HG02623 (cell line): ENCODE measurements around the gene PAAF1.
"Not testable (repeated sequence)": the region's sequence is repeated elsewhere in the genome, so short reads cannot be mapped to it uniquely, and the experiment has no call there.

Source experiments
- ATAC-seq: cut with Tn5 transposase; IDR thresholded peaks from one replicate; pipeline ENCODE4 v1.9.1; 2021; ENCODE audit warnings: moderate library complexity; ENCODE audit not compliant: unreplicated experiment

Gene PAAF1

GRCh38 chr11:73880449-73880848 is 3.6 kb downstream of the PAAF1 start:
- ATAC-seq = not testable (repeated sequence)

GRCh38 chr11:73883856-73884255 is 7.1 kb downstream of the PAAF1 start:
- no peak for ATAC-seq

- ATAC-seq = no peak
Observed at GRCh38 chr11:73888244-73888643, 11.4 kb downstream of the PAAF1 start.

- no peak for ATAC-seq
Observed at GRCh38 chr11:73889019-73889418, 12.2 kb downstream of the PAAF1 start.

- ATAC-seq = no peak
Observed at GRCh38 chr11:73889536-73889935, 12.7 kb downstream of the PAAF1 start.

- no peak for ATAC-seq
Observed at GRCh38 chr11:73893041-73893440, 16.2 kb downstream of the PAAF1 start.

GRCh38 chr11:73894725-73895335 is 18.0 kb downstream of the PAAF1 start:
- no peak for ATAC-seq

GRCh38 chr11:73902303-73902702 is 25.5 kb downstream of the PAAF1 start:
- ATAC-seq = no peak

- no peak for ATAC-seq
Observed at GRCh38 chr11:73907191-73907590, 30.4 kb downstream of the PAAF1 start.

- ATAC-seq = no peak
Observed at GRCh38 chr11:73912026-73912425, 35.2 kb downstream of the PAAF1 start.

GRCh38 chr11:73913472-73913871 is 36.7 kb downstream of the PAAF1 start:
- ATAC-seq = no peak

- ATAC-seq = no peak
Observed at GRCh38 chr11:73914284-73914683, 37.5 kb downstream of the PAAF1 start.

GRCh38 chr11:73916435-73916834 is 39.6 kb downstream of the PAAF1 start:
- ATAC-seq = no peak

- no peak for ATAC-seq
Observed at GRCh38 chr11:73921180-73921579, 44.4 kb downstream of the PAAF1 start.

GRCh38 chr11:73929388-73929787 is 52.6 kb downstream of the PAAF1 start:
- ATAC-seq = no peak

GRCh38 chr11:73931039-73931645 is 54.3 kb downstream of the PAAF1 start:
- ATAC-seq = no peak

GRCh38 chr11:73931951-73932350 is 55.2 kb downstream of the PAAF1 start:
- ATAC-seq = no peak

GRCh38 chr11:73932781-73933180 is 56.0 kb downstream of the PAAF1 start:
- no peak for ATAC-seq

- not testable (repeated sequence) for ATAC-seq
Observed at GRCh38 chr11:73936047-73936446, 59.2 kb downstream of the PAAF1 start.

- no peak for ATAC-seq
Observed at GRCh38 chr11:73939096-73939495, 62.3 kb downstream of the PAAF1 start.

GRCh38 chr11:73940801-73941570 is 64.2 kb downstream of the PAAF1 start:
- no peak for ATAC-seq

GRCh38 chr11:73942010-73942409 is 65.2 kb downstream of the PAAF1 start:
- ATAC-seq = no peak
